Activated naive CD8-positive, alpha-beta T cell (primary cell): ENCODE measurements around the gene BCL2L15.
"Not testable (repeated sequence)": the region's sequence is repeated elsewhere in the genome, so short reads cannot be mapped to it uniquely, and the experiment has no call there.

Experiments used
- H3K27ac Mint-ChIP-seq: one replicate; pipeline ENCODE4 v1.8.0; 2021; ENCODE audit warnings: mixed read lengths
- H3K27me3 Mint-ChIP-seq: one replicate; pipeline ENCODE4 v1.8.0; 2021; ENCODE audit warnings: mixed read lengths
- H3K36me3 Mint-ChIP-seq: one replicate; pipeline ENCODE4 v1.8.0; 2021; ENCODE audit warnings: mixed read lengths
- H3K4me1 Mint-ChIP-seq: one replicate; pipeline ENCODE4 v1.8.0; 2021; ENCODE audit warnings: low read depth, mixed read lengths
- H3K4me3 Mint-ChIP-seq: one replicate; pipeline ENCODE4 v1.8.0; 2021; ENCODE audit warnings: mild to moderate bottlenecking, mixed read lengths
- H3K9me3 Mint-ChIP-seq: one replicate; pipeline ENCODE4 v1.8.0; 2021; ENCODE audit warnings: low read depth, mixed read lengths

The BCL2L15 gene

GRCh38 chr1:113868387-113869083 is 18.8 kb downstream of the BCL2L15 start:
- Mint-ChIP-seq H3K36me3 (peaks cover 19% of the 10 kb centered on the region), H3K4me1 (peaks cover 69% of the 10 kb centered on the region), H3K27me3 (no peaks in the 10 kb centered on the region), H3K27ac (peak overlapping the region; percentile 97), H3K9me3 (no peaks in the 10 kb centered on the region), H3K4me3 (peak overlapping the region; percentile 93)

DNA sequence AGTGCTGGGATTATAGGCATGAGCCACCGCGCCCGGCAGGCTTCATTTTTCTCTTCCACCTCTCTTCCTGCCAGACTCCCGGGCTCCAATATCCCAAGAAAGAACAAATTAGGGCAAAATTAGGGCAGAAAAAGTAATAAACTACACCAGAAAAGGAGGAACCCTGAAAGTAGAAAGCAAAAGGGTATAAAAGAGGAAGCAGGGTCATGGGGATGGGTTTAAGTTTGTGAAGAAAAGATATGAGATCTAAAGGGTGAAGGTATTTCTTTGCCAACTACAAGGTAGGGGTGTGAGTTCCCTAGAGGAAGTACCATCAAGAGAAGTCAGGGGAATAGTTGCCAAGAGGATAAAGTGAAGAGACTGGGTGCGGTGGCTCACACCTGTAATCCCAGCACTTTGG is 25.7 kb downstream of the BCL2L15 start:
- no peak overlapping the region for H3K27ac Mint-ChIP-seq
- no peaks in the 10 kb centered on the region for H3K27me3 Mint-ChIP-seq
- H3K9me3 Mint-ChIP-seq: no peaks in the 10 kb centered on the region
- peaks cover 27% of the 10 kb centered on the region for H3K36me3 Mint-ChIP-seq
- H3K4me1 Mint-ChIP-seq: peaks cover 47% of the 10 kb centered on the region
- no peak overlapping the region for H3K4me3 Mint-ChIP-seq

DNA sequence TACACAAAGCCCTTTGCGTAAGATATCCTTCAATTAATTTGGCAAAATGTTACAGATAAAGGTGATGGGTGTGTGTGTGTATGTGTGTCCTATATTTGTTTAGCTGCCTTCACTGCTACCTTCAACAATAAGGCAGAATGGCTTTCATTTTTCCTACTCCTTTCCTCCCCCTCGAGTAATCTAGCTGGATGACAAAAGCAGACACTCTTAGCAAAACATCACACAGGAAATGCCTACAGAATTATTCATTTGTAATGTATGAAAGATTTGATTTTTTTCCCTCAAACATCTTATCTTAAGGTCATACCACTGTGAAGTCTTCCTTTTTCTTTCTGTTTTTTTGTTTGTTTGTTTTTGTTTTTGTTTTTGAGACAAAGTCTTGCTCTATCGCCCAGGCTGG is 26.5 kb downstream of the BCL2L15 start:
- Mint-ChIP-seq H3K4me3 (no peak overlapping the region), H3K36me3 (peaks cover 32% of the 10 kb centered on the region), H3K9me3 (no peaks in the 10 kb centered on the region), H3K4me1 (peaks cover 44% of the 10 kb centered on the region), H3K27ac (peak overlapping the region; percentile 54), H3K27me3 (no peaks in the 10 kb centered on the region)

DNA sequence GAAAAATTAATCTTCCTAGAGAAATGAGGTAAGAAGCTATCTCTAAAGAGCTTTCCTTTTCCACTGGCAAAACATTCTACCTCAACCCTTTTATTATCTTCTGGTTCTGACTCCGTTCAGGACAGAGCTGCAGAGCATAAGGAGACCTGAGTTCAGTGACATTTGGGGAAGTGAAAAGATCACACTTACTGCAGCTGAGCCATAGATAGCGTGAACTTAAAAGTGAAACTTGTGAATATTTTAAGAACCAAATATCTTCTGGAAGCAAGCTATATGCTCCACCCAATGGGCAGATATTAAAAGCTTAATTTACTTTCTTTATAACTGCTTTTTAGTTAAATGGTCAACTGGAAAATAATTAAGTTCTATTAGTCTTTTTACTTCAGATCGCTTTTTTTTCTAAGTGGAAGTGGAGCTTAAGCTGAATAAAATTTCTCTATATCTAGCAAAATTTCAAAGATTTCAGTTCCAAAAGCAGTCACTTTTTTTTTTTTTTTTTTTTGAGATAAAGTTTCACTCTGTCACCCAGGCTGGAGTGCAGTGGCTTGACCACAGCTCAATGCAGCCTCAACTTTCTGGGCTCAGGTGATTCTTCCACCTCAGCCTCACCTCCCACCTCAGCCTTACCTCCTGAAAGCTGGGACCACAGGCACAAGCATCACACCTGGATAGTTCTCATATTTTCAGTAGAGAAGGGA is 27.8 kb downstream of the BCL2L15 start:
- H3K27me3 Mint-ChIP-seq: no peaks in the 10 kb centered on the region
- H3K9me3 Mint-ChIP-seq: no peaks in the 10 kb centered on the region
- H3K4me3 Mint-ChIP-seq: no peak overlapping the region
- peaks cover 35% of the 10 kb centered on the region for H3K4me1 Mint-ChIP-seq
- peak overlapping the region; percentile 50 for H3K27ac Mint-ChIP-seq
- peaks cover 31% of the 10 kb centered on the region for H3K36me3 Mint-ChIP-seq

- H3K36me3 Mint-ChIP-seq: peaks cover 36% of the 10 kb centered on the region
- H3K27ac Mint-ChIP-seq: peak overlapping the region; percentile 4
- no peak overlapping the region for H3K4me3 Mint-ChIP-seq
- no peaks in the 10 kb centered on the region for H3K27me3 Mint-ChIP-seq
- peaks cover 41% of the 10 kb centered on the region for H3K4me1 Mint-ChIP-seq
- H3K9me3 Mint-ChIP-seq: no peaks in the 10 kb centered on the region
Observed at GRCh38 chr1:113858982-113859381, 28.4 kb downstream of the BCL2L15 start.

- H3K4me1 Mint-ChIP-seq: peaks cover 40% of the 10 kb centered on the region
- H3K36me3 Mint-ChIP-seq: peaks cover 35% of the 10 kb centered on the region
- H3K27me3 Mint-ChIP-seq: no peaks in the 10 kb centered on the region
- no peak overlapping the region for H3K27ac Mint-ChIP-seq
- no peak overlapping the region for H3K4me3 Mint-ChIP-seq
- H3K9me3 Mint-ChIP-seq: no peaks in the 10 kb centered on the region
Observed at GRCh38 chr1:113858418-113858817, 29.0 kb downstream of the BCL2L15 start.

- no peak overlapping the region for H3K4me3 Mint-ChIP-seq
Observed at GRCh38 chr1:113857776-113858175, 29.6 kb downstream of the BCL2L15 start.

DNA sequence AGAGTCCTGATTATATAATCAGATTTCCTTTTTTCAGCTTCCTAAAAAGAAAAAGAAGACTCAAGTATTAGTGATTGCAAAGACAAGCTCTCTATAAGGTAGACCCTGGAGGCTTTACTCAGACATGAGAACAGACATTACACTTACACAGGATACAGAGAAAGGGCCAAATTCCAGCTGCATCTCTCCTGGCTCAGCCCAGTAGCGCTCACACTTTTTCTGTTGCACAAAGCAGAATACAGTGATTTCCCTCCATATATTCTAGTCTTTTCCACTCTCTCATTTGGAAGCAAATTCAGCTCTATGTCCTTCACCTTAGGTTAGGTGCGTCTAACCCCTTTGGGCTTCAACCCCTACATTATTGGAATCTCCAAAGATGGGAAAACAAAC is 31.0 kb downstream of the BCL2L15 start:
- H3K27me3 Mint-ChIP-seq: no peaks in the 10 kb centered on the region
- H3K4me1 Mint-ChIP-seq: peaks cover 33% of the 10 kb centered on the region
- peak overlapping the region; percentile 16 for H3K27ac Mint-ChIP-seq
- H3K4me3 Mint-ChIP-seq: no peak overlapping the region
- H3K9me3 Mint-ChIP-seq: no peaks in the 10 kb centered on the region
- H3K36me3 Mint-ChIP-seq: peaks cover 25% of the 10 kb centered on the region

More at GRCh38 chr1:113857776-113858175, 29.6 kb downstream of the BCL2L15 start:
- Mint-ChIP-seq H3K27ac (no peak overlapping the region), H3K9me3 (no peaks in the 10 kb centered on the region), H3K27me3 (no peaks in the 10 kb centered on the region), H3K36me3 (peaks cover 32% of the 10 kb centered on the region), H3K4me1 (peaks cover 37% of the 10 kb centered on the region)

GRCh38 chr1:113855630-113856400 is 31.6 kb downstream of the BCL2L15 start:
- Mint-ChIP-seq H3K4me1 (peaks cover 34% of the 10 kb centered on the region), H3K4me3 (no peak overlapping the region), H3K36me3 (peaks cover 26% of the 10 kb centered on the region), H3K9me3 (no peaks in the 10 kb centered on the region), H3K27ac (peak overlapping the region; percentile 16), H3K27me3 (no peaks in the 10 kb centered on the region)

DNA sequence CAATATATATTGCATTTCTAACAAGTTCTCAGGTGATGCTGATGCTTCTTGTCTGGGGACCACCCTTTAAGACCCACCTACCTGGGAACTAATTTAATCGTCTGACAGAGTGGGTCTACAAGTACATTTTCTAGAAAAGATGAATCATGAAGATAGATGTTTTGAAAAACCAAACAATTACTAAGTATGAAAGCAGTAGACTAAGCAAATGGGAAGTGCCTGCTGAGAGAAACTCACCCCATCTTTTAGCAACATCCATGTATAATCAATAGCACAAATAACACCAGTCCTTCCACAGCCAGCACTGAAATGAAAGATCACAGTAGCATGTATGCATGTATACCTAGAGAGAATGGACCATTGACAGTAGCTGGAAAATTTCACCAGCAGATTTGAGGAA is 33.1 kb downstream of the BCL2L15 start:
- Mint-ChIP-seq H3K4me3 (no peak overlapping the region), H3K36me3 (peaks cover 31% of the 10 kb centered on the region), H3K4me1 (peaks cover 30% of the 10 kb centered on the region), H3K27me3 (no peaks in the 10 kb centered on the region), H3K9me3 (no peaks in the 10 kb centered on the region), H3K27ac (peak overlapping the region; percentile 35)

DNA sequence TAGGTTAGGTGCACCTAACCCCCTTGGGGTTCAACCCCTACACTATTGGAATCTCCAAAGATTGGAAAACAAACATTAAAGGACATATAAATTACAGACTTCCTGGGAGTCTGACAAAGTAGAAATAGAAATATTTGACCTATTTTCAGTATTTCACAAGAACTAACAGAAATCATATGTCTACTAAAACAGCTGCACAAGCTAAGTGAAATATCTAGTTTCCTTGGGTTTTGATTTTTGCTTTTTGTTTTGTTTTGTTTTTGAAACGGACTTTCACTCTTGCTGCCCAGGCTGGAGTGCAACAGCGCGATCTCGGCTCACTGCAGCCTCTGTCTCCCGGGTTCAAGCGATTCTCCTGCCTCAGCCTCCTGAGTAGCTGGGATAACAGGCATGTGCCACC is 34.7 kb downstream of the BCL2L15 start:
- peaks cover 30% of the 10 kb centered on the region for H3K36me3 Mint-ChIP-seq
- H3K4me3 Mint-ChIP-seq, H3K9me3 Mint-ChIP-seq, H3K27me3 Mint-ChIP-seq: not testable (repeated sequence)
- H3K4me1 Mint-ChIP-seq: peaks cover 29% of the 10 kb centered on the region
- H3K27ac Mint-ChIP-seq: peak overlapping the region; percentile 6

DNA sequence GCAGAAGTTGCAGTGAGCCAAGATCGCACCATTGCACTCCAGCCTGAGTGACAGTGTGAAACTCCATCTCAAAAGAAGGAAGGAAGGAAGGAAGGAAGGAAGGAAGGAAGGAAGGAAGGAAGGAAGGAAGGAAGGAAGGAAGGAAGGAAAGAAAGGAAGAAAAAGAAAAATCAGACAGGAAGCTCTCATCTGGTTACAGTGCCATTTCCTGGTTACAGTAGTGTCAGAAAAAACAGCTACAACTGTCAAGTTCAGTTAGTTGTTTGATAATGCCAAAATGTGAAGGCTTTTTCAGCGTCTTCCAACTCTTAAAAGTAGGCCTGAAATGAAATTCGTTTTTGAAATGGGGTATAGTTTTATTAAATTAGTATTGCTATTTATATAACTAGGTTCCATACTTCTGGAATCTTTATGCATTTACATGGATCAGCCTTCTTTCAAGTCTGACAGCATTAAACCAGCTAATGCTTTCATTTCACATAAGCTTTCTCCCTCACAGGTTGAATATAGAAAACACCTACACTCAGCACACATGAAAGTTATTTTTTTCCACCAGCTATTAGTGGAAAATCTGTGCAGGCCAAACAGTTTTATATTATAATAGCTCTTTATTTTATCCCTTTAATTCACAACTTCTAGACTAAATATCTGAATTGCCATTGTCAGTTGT is 37.1 kb downstream of the BCL2L15 start:
- peak overlapping the region; percentile 80 for H3K27ac Mint-ChIP-seq
- no peaks in the 10 kb centered on the region for H3K9me3 Mint-ChIP-seq
- H3K4me1 Mint-ChIP-seq: peaks cover 29% of the 10 kb centered on the region
- H3K27me3 Mint-ChIP-seq: no peaks in the 10 kb centered on the region
- peaks cover 32% of the 10 kb centered on the region for H3K36me3 Mint-ChIP-seq
- peak overlapping the region; percentile 44 for H3K4me3 Mint-ChIP-seq

DNA sequence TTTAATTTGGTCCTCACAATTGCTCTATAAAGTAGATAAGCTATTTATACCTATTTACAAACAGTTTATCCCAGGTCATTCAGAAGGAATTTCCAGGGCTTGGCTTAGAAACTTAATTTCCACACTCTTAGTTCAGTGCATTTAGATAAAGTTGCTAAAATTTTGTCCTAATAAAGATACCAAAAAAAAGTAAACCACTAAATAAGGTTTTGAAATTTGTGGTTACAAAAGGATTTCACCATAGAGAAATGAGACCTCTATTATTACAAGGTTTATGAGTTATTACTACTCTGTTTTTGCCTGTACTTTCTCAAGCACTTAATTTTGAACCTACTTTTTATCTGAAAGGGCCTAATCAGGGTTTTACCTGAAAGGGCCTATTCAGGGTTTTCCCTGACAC is 38.3 kb downstream of the BCL2L15 start:
- no peaks in the 10 kb centered on the region for H3K27me3 Mint-ChIP-seq
- H3K9me3 Mint-ChIP-seq: no peaks in the 10 kb centered on the region

DNA sequence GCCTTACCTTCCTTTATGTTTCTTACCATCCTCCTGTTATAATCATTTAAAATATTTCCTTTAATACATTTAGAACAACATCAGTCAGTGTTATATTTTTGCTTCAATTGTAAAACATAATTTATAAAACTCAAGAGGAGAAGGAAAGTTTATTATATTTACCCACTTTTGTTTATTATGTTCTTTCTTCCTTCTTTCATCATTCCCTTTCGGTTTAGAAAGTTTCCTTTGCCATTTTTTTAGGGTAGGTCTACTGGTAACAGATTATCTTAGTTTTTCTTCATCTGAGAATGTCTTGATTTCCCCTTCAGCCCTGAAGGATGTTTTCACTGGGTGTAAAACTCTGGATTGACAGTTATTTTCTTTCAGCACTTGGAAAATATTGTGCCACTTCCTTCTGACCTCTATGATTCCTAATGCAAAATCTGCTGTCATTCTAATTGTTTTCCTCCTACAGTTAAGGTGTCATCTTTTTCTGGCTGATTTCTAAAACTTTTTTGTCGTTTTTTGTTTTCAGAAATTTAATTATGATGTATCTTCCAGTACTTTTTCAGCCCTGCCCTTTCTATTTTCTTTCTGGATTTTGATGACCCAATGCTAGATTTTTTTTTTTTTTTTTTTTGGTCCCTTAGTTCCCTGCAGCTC is 40.9 kb downstream of the BCL2L15 start:
- peaks cover 27% of the 10 kb centered on the region for H3K36me3 Mint-ChIP-seq
- H3K4me3 Mint-ChIP-seq: no peak overlapping the region
- H3K27me3 Mint-ChIP-seq: no peaks in the 10 kb centered on the region
- peaks cover 16% of the 10 kb centered on the region for H3K4me1 Mint-ChIP-seq
- no peaks in the 10 kb centered on the region for H3K9me3 Mint-ChIP-seq
- peak overlapping the region; percentile 1 for H3K27ac Mint-ChIP-seq

More for the DNA sequence above, 38.3 kb downstream of the BCL2L15 start:
- no peak overlapping the region for H3K4me3 Mint-ChIP-seq
- peak overlapping the region; percentile 72 for H3K27ac Mint-ChIP-seq
- peaks cover 21% of the 10 kb centered on the region for H3K4me1 Mint-ChIP-seq
- H3K36me3 Mint-ChIP-seq: peaks cover 26% of the 10 kb centered on the region
